B cell (primary cell): ENCODE results near the gene GALNT18. TPM values are rescaled to one million over a fixed set of nuclear protein-coding genes. Genes with fewer than 3 reads are reported as not detected.

Experiments used
- ATAC-seq: fragments of 200-7000 bp; cut with Tn5 transposase; one replicate; pipeline ENCODE4 v1.10.0; 2021; ENCODE audit warnings: low read depth, mild to moderate bottlenecking, moderate number of reproducible peaks, moderate library complexity
- CTCF ChIA-PET: fragments of 350-600 bp; sonication (Branson Sonifier 250); formaldehyde crosslinking; loops from one replicate; lab custom pipeline; 2021; ENCODE audit warnings: antibody characterized with exemption, inconsistent platforms; lab: Charles Lee
- POLR2A ChIA-PET: fragments of 350-600 bp; sonication (Branson Sonifier 250); formaldehyde crosslinking; loops from one replicate; lab custom pipeline; 2021; ENCODE audit warnings: antibody characterized with exemption; lab: Charles Lee
- DNase-seq: peaks from one replicate; pipeline ENCODE4 v3.0.0; 2013
- H2AFZ ChIP-seq: 2 replicates; pipeline ENCODE4 v1.6.1; 2012; ENCODE audit warnings: mild to moderate bottlenecking, low read depth, low read length; ENCODE audit not compliant: insufficient read depth, poor library complexity, severe bottlenecking
- H3K27ac ChIP-seq, 2 donors: 1 replicate in 1 of 2; 2 replicates in 1 of 2; pipeline ENCODE4 v1.5.1; 2012 to 2013; ENCODE audit warnings: low read length in 2 of 2, mild to moderate bottlenecking in 2 of 2, moderate library complexity in 1 of 2
- H3K27me3 ChIP-seq, 4 experiments: fragments of 200-600 bp in 1 of 4; sonication (generic) in 1 of 4; replicated peaks in 1 of 4; 1 replicate in 2 of 4; 2 replicates in 2 of 4; pipeline versions ENCODE4 v1.6.1 to v1.7.0; 2013 to 2016; ENCODE audit warnings: low read length in 3 of 4, mild to moderate bottlenecking in 2 of 4, mixed read lengths in 1 of 4, moderate library complexity in 1 of 4; ENCODE audit not compliant: insufficient read depth in 4 of 4, control insufficient read depth in 3 of 4; ENCODE audit errors: control extremely low read depth in 1 of 4
- H3K36me3 ChIP-seq, 2 experiments: replicated peaks in 1 of 2; 1 replicate in 1 of 2; 2 replicates in 1 of 2; pipeline versions ENCODE4 v1.6.1 to v1.7.1; 2013; ENCODE audit warnings: low read length in 1 of 2; ENCODE audit not compliant: insufficient read depth in 2 of 2, control insufficient read depth in 1 of 2; ENCODE audit errors: control extremely low read depth in 1 of 2, extremely low read depth in 1 of 2
- H3K4me1 ChIP-seq, 2 donors: fragments of 200-600 bp in 1 of 2; sonication (generic) in 1 of 2; 1 replicate in 1 of 2; 2 replicates in 1 of 2; pipeline versions ENCODE4 v1.5.1 to v1.6.1; 2013 to 2017; ENCODE audit warnings: low read length in 2 of 2; ENCODE audit not compliant: control insufficient read depth in 2 of 2, insufficient read depth in 2 of 2
- H3K4me2 ChIP-seq: replicated peaks from 2 replicates; pipeline ENCODE3; 2012; ENCODE audit warnings: mild to moderate bottlenecking, low read depth, low read length; ENCODE audit not compliant: poor library complexity, severe bottlenecking
- H3K4me3 ChIP-seq, 5 experiments: fragments of 200-600 bp in 1 of 5; sonication (generic) in 1 of 5; 1 replicate in 3 of 5; 2 replicates in 2 of 5; pipeline versions ENCODE4 v1.5.1 to v1.7.0; 2011 to 2016; ENCODE audit warnings: low read length in 4 of 5, mild to moderate bottlenecking in 4 of 5, low read depth in 2 of 5, control low read depth in 1 of 5, moderate library complexity in 1 of 5; ENCODE audit not compliant: insufficient read depth in 1 of 5; ENCODE audit errors: control extremely low read depth in 1 of 5, extremely low read depth in 1 of 5
- H3K79me2 ChIP-seq: fragments of 200-600 bp; sonication (generic); one replicate; pipeline ENCODE4 v1.6.0; 2016; ENCODE audit warnings: low read length; ENCODE audit not compliant: control insufficient read depth, insufficient read depth
- H3K9ac ChIP-seq: fragments of 200-600 bp; sonication (generic); 2 replicates; pipeline ENCODE4 v1.6.1; 2017; ENCODE audit warnings: mild to moderate bottlenecking, low read length, moderate library complexity
- H3K9me3 ChIP-seq, 3 donors: one replicate each; pipeline versions ENCODE4 v1.6.1 to v1.7.1; 2013; ENCODE audit warnings: low read length in 2 of 3; ENCODE audit not compliant: control insufficient read depth in 2 of 3, insufficient read depth in 1 of 3; ENCODE audit errors: control extremely low read depth in 1 of 3
- H4K20me1 ChIP-seq: 2 replicates; pipeline ENCODE4 v1.6.0; 2012; ENCODE audit warnings: mild to moderate bottlenecking, low read length; ENCODE audit not compliant: insufficient read depth, control insufficient read depth, poor library complexity, severe bottlenecking
- H3K27ac Mint-ChIP-seq: one replicate; pipeline ENCODE4 v1.8.0; 2021; ENCODE audit warnings: mixed read lengths
- H3K27me3 Mint-ChIP-seq: one replicate; pipeline ENCODE4 v1.8.0; 2021; ENCODE audit warnings: mixed read lengths
- H3K4me1 Mint-ChIP-seq: one replicate; pipeline ENCODE4 v1.8.0; 2021; ENCODE audit warnings: mixed read lengths
- H3K4me3 Mint-ChIP-seq: one replicate; pipeline ENCODE4 v1.8.0; 2021; ENCODE audit warnings: mixed read lengths
- H3K9me3 Mint-ChIP-seq: one replicate; pipeline ENCODE4 v1.8.0; 2022; ENCODE audit warnings: mixed read lengths; ENCODE audit not compliant: insufficient read depth
- CTCF ChIP-seq: fragments of 200-600 bp; IDR thresholded peaks from one replicate; pipeline ENCODE4 v1.8.0; 2022; ENCODE audit warnings: antibody characterized with exemption, mild to moderate bottlenecking
- EZH2 ChIP-seq: IDR thresholded peaks from 2 replicates; pipeline ENCODE4 v1.6.1; 2012; ENCODE audit warnings: borderline replicate concordance, low read depth, mild to moderate bottlenecking, moderate library complexity, low read length; ENCODE audit not compliant: insufficient read depth, poor library complexity, severe bottlenecking
- WGBS: methylation state at CpG from one replicate; pipeline ENCODE4 v1.1.5; 2013; ENCODE audit warnings: missing lambda C conversion rate; ENCODE audit not compliant: insufficient coverage; 5-methylcytosine and 5-hydroxymethylcytosine counted together
- intact Hi-C: fragments of 100-400 bp; cut with micrococcal nuclease; formaldehyde crosslinking; loops from one replicate; pipeline ENCODE4 v1.10.0; 2022
- polyA plus RNA-seq: library from polyadenylated mRNA; depleted of rRNA; stranded (reverse); fragments of >200 nt; gene quantifications from 2 replicates; pipeline ENCODE4 v1.2.3, GENCODE V29; 2012
- total RNA-seq, 2 donors: library from RNA; stranded (reverse); fragments of 120-200 nt in 1 of 2; gene quantifications; 1 replicate in 1 of 2; 2 replicates in 1 of 2; pipeline versions ENCODE4 v1.2.3 to v1.2.4, GENCODE V29; 2013 to 2022

GALNT18 gene
- total and polyA plus RNA-seq, 2 donors (not counting 1 experiment from before 2014, with no cell fraction given), result not detected

- Histone ChIP-seq H3K9me3 (no peaks in the 10 kb centered on the region), H3K4me2 (no peak overlapping the region), H3K27me3 (peaks cover 0 to 3% (median 0%) of the 10 kb centered on the region in 4 experiments), H3K9ac (no peak overlapping the region), H3K27ac (no peak overlapping the region), H4K20me1 (no peaks in the 10 kb centered on the region), H2AFZ (no peak overlapping the region), H3K4me1 (no peaks in the 10 kb centered on the region), H3K36me3 (no peaks in the 10 kb centered on the region), H3K4me3 (no peak overlapping the region), H3K79me2 (no peaks in the 10 kb centered on the region)
- TF ChIP-seq CTCF (no peak), EZH2 (no peak)
- DNase-seq (no peak), ATAC-seq (no peak)
- peaks cover 6% of the 10 kb centered on the region for H3K27me3 Mint-ChIP-seq
- intact Hi-C loops, result no loop called here
- H3K27ac Mint-ChIP-seq, result no peak overlapping the region
- no peaks in the 10 kb centered on the region for H3K4me1 Mint-ChIP-seq
- no peak overlapping the region for H3K4me3 Mint-ChIP-seq
- POLR2A ChIA-PET, result no interaction called here
- WGBS, result 93% methylated on average over 4 of the region's 4 CpGs
- CTCF ChIA-PET, result no interaction called here
- H3K9me3 Mint-ChIP-seq, result no peaks in the 10 kb centered on the region
Observed at GRCh38 chr11:11587122-11587521, 34.7 kb downstream of the GALNT18 start.

GRCh38 chr11:11586465-11586864, 35.3 kb downstream of the GALNT18 start:
- H3K9ac ChIP-seq, result no peak overlapping the region
- Mint-ChIP-seq H3K27ac (no peak overlapping the region), H3K4me1 (no peaks in the 10 kb centered on the region), H3K9me3 (no peaks in the 10 kb centered on the region), H3K27me3 (peaks cover 6% of the 10 kb centered on the region), H3K4me3 (no peak overlapping the region)
- no peak overlapping the region for H3K4me3 ChIP-seq
- H3K9me3 ChIP-seq, result no peaks in the 10 kb centered on the region
- ChIA-PET POLR2A (no interaction called here), CTCF (no interaction called here)
- no peaks in the 10 kb centered on the region for H3K4me1 ChIP-seq
- H3K27ac ChIP-seq, result no peak overlapping the region
- H3K36me3 ChIP-seq, result no peaks in the 10 kb centered on the region
- no peak overlapping the region for H3K4me2 ChIP-seq
- intact Hi-C loops, result no loop called here
- DNase-seq (no peak), ATAC-seq (no peak)
- H3K27me3 ChIP-seq, result peaks cover 0 to 3% (median 0%) of the 10 kb centered on the region in 4 experiments
- WGBS, result 100% methylated on average over 3 of the region's 7 CpGs
- H2AFZ ChIP-seq, result no peak overlapping the region
- no peaks in the 10 kb centered on the region for H4K20me1 ChIP-seq
- no peak for TF ChIP-seq CTCF
- no peak for TF ChIP-seq EZH2
- no peaks in the 10 kb centered on the region for H3K79me2 ChIP-seq
